IMR-90 (cell line): Measurements from ENCODE around the gene CLEC2A. TPM values are rescaled to one million over a fixed set of nuclear protein-coding genes. Genes with fewer than 3 reads are reported as not detected.

Experiments used
- ATAC-seq: fragments of 200-7000 bp; cut with Tn5 transposase; 2 replicates; pipeline ENCODE4 v1.9.1; 2020; ENCODE audit warnings: low read depth, mild to moderate bottlenecking, moderate library complexity
- BruUV-seq: library from RNA; stranded (reverse); fragments of 400-500 nt; replicated peaks from 2 replicates; lab custom pipeline; 2021; lab: Mats Ljungman, UMichigan
- CTCF ChIA-PET: fragments of 300-600 bp; formaldehyde crosslinking; extraction: SDS; loops from one replicate; lab custom pipeline; 2021; ENCODE audit warnings: antibody characterized with exemption; lab: Yijun Ruan, JAX
- POLR2A ChIA-PET: fragments of 300-600 bp; sonication (Branson Sonifier 250); formaldehyde crosslinking; loops from one replicate; lab custom pipeline; 2022; ENCODE audit warnings: antibody characterized with exemption; ENCODE audit not compliant: unreplicated experiment; lab: Charles Lee
- DNase-seq: peaks from one replicate; pipeline ENCODE4 v3.0.0; 2013
- H2AFZ ChIP-seq: replicated peaks from 2 replicates; pipeline ENCODE3; 2013; ENCODE audit warnings: low read length, mild to moderate bottlenecking; ENCODE audit not compliant: poor library complexity
- H2AK5ac ChIP-seq: 2 replicates; pipeline ENCODE4 v1.6.1; 2013; ENCODE audit warnings: low read depth, low read length, inconsistent platforms
- H2AK9ac ChIP-seq: replicated peaks from 2 replicates; pipeline ENCODE3; 2013; ENCODE audit warnings: mild to moderate bottlenecking, low read depth, low read length, moderate library complexity; ENCODE audit not compliant: poor library complexity
- H2BK120ac ChIP-seq: 2 replicates; pipeline ENCODE4 v1.6.1; 2013; ENCODE audit warnings: low read depth, low read length, inconsistent platforms
- H2BK15ac ChIP-seq: 3 replicates; pipeline ENCODE4 v1.6.1; 2013; ENCODE audit warnings: low read depth, low read length, inconsistent platforms
- H2BK20ac ChIP-seq: 2 replicates; pipeline ENCODE4 v1.6.1; 2013; ENCODE audit warnings: low read depth, mild to moderate bottlenecking, inconsistent platforms, low read length, moderate library complexity
- H2BK5ac ChIP-seq: 2 replicates; pipeline ENCODE4 v1.6.1; 2013; ENCODE audit warnings: mild to moderate bottlenecking, low read depth, low read length, inconsistent platforms; ENCODE audit not compliant: poor library complexity, severe bottlenecking
- H3K14ac ChIP-seq: replicated peaks from 2 replicates; pipeline ENCODE4 v1.6.1; 2013; ENCODE audit warnings: low read depth, low read length, inconsistent platforms
- H3K18ac ChIP-seq: 2 replicates; pipeline ENCODE4 v1.6.1; 2013; ENCODE audit warnings: low read depth, low read length, control low read depth
- H3K23ac ChIP-seq: 2 replicates; pipeline ENCODE4 v1.6.1; 2013; ENCODE audit warnings: low read depth, low read length, inconsistent platforms
- H3K27ac ChIP-seq: 2 replicates; pipeline ENCODE4 v1.5.1; 2013; ENCODE audit warnings: mild to moderate bottlenecking, control low read depth, low read length; ENCODE audit not compliant: insufficient read depth
- H3K27me3 ChIP-seq: 2 replicates; pipeline ENCODE4 v1.6.1; 2013; ENCODE audit warnings: low read length; ENCODE audit not compliant: control insufficient read depth, insufficient read depth
- H3K36me3 ChIP-seq: 2 replicates; pipeline ENCODE4 v1.6.1; 2013; ENCODE audit warnings: low read length, mixed read lengths; ENCODE audit not compliant: control insufficient read depth, insufficient read depth
- H3K4ac ChIP-seq: 2 replicates; pipeline ENCODE4 v1.6.1; 2013; ENCODE audit warnings: low read depth, low read length, inconsistent platforms
- H3K4me1 ChIP-seq: 2 replicates; pipeline ENCODE4 v1.6.1; 2013; ENCODE audit warnings: low read length, mixed read lengths; ENCODE audit not compliant: control insufficient read depth, insufficient read depth
- H3K4me2 ChIP-seq: 2 replicates; pipeline ENCODE4 v1.6.1; 2013; ENCODE audit warnings: low read depth, mild to moderate bottlenecking, control low read depth, low read length, moderate library complexity
- H3K4me3 ChIP-seq: 2 replicates; pipeline ENCODE4 v1.5.1; 2013; ENCODE audit warnings: low read depth, mild to moderate bottlenecking, control low read depth, low read length, moderate library complexity; ENCODE audit not compliant: insufficient read depth
- H3K56ac ChIP-seq: 2 replicates; pipeline ENCODE4 v1.6.1; 2013; ENCODE audit warnings: low read length, inconsistent platforms; ENCODE audit not compliant: insufficient read depth; ENCODE audit errors: extremely low read depth
- H3K79me1 ChIP-seq, 2 experiments: 2 replicates each; pipeline ENCODE4 v1.6.1; 2013; ENCODE audit warnings: low read length in 2 of 2, inconsistent platforms in 1 of 2, low read depth in 1 of 2
- H3K9ac ChIP-seq: 2 replicates; pipeline ENCODE4 v1.6.1; 2013; ENCODE audit warnings: low read depth, low read length, control low read depth
- H3K9me1 ChIP-seq: 2 replicates; pipeline ENCODE4 v1.6.1; 2013; ENCODE audit warnings: low read length, inconsistent platforms; ENCODE audit not compliant: insufficient read depth
- H3K9me3 ChIP-seq: 2 replicates; pipeline ENCODE4 v1.6.1; 2013; ENCODE audit warnings: low read length; ENCODE audit not compliant: control insufficient read depth, insufficient read depth
- H4K20me1 ChIP-seq: 2 replicates; pipeline ENCODE4 v1.6.1; 2013; ENCODE audit warnings: low read length, inconsistent platforms; ENCODE audit not compliant: insufficient read depth
- H4K5ac ChIP-seq: 2 replicates; pipeline ENCODE4 v1.6.1; 2013; ENCODE audit warnings: mild to moderate bottlenecking, low read depth, low read length, control low read depth
- H4K8ac ChIP-seq, 2 experiments: 2 replicates each; pipeline ENCODE4 v1.6.1; 2013; ENCODE audit warnings: low read depth in 2 of 2, low read length in 2 of 2, control low read depth in 1 of 2, inconsistent platforms in 1 of 2
- H4K91ac ChIP-seq: 2 replicates; pipeline ENCODE4 v1.6.1; 2013; ENCODE audit warnings: low read depth, low read length, inconsistent platforms; ENCODE audit not compliant: insufficient read depth
- CEBPB ChIP-seq: IDR thresholded peaks from 2 replicates; pipeline ENCODE4 v1.6.1; 2012; ENCODE audit warnings: low read depth, low read length, improper control_type of control experiment
- CHD1 ChIP-seq: IDR thresholded peaks from 2 replicates; pipeline ENCODE4 v1.6.1; 2012; ENCODE audit warnings: low read depth, low read length, improper control_type of control experiment
- FOS ChIP-seq: fragments of 150-350 bp; IDR thresholded peaks from 2 replicates; pipeline ENCODE4 v1.6.1; 2016; ENCODE audit warnings: low read depth, low read length
- MAFK ChIP-seq: IDR thresholded peaks from 2 replicates; pipeline ENCODE4 v1.6.1; 2012; ENCODE audit warnings: low read depth, low read length, improper control_type of control experiment
- MXI1 ChIP-seq: IDR thresholded peaks from 2 replicates; pipeline ENCODE4 v1.6.1; 2012; ENCODE audit warnings: low read depth, mild to moderate bottlenecking, low read length, moderate library complexity, borderline replicate concordance
- NFE2L2 ChIP-seq: fragments of 150-350 bp; IDR thresholded peaks from 2 replicates; pipeline ENCODE4 v1.6.1; 2016; ENCODE audit warnings: low read depth, mild to moderate bottlenecking, low read length
- POLR2A ChIP-seq: IDR thresholded peaks from 2 replicates; pipeline ENCODE4 v1.6.1; 2012; ENCODE audit warnings: mild to moderate bottlenecking, low read depth, low read length
- RCOR1 ChIP-seq: IDR thresholded peaks from 2 replicates; pipeline ENCODE4 v1.6.1; 2012; ENCODE audit warnings: mild to moderate bottlenecking, low read length, improper control_type of control experiment; ENCODE audit not compliant: insufficient replicate concordance
- RFX5 ChIP-seq: IDR thresholded peaks from 2 replicates; pipeline ENCODE4 v1.8.0; 2012; ENCODE audit warnings: low read depth, mild to moderate bottlenecking, low read length, moderate library complexity
- SMC3 ChIP-seq: fragments of 150-350 bp; IDR thresholded peaks from 2 replicates; pipeline ENCODE4 v1.6.1; 2016; ENCODE audit warnings: low read depth, mild to moderate bottlenecking, antibody characterized with exemption, low read length, moderate library complexity
- WGBS, 2 experiments: methylation state at CpG; one replicate each; pipeline versions ENCODE4 v1.1.5 to v1.1.7; 2013; ENCODE audit warnings: missing lambda C conversion rate in 2 of 2; ENCODE audit not compliant: insufficient read length in 1 of 2; ENCODE audit errors: extremely low coverage in 2 of 2; 5-methylcytosine and 5-hydroxymethylcytosine counted together
- dilution Hi-C: fragments of 300-500 bp; cut with HindIII; formaldehyde crosslinking; loops from one replicate; pipeline ENCODE4 v1.14.3; 2018; ENCODE audit warnings: low sequenced_read_pairs; ENCODE audit not compliant: unreplicated experiment
- in situ Hi-C: fragments of 300-500 bp; cut with MboI; formaldehyde crosslinking; loops from 3 replicates; pipeline ENCODE4 v1.14.3; 2019; ENCODE audit warnings: low sequenced_read_pairs, inconsistent platforms, mixed read lengths
- intact Hi-C: fragments of 100-400 bp; cut with micrococcal nuclease; formaldehyde crosslinking; loops from 2 replicates; pipeline ENCODE4 v1.10.0; 2022
- polyA plus RNA-seq, 3 experiments: library from polyadenylated mRNA; depleted of rRNA; stranded (reverse); fragments of >200 nt; gene quantifications; 2 replicates each; pipeline ENCODE4 v1.2.3, GENCODE V29; 2012; ENCODE audit warnings: low replicate concordance in 1 of 3
- total RNA-seq: library from RNA; depleted of rRNA; stranded (reverse); fragments of >200 nt; gene quantifications from 2 replicates; pipeline ENCODE4 v1.2.3, GENCODE V29; 2012
- TF ChIP-seq, protein P1 (sequence below): fragments of 150-350 bp; IDR thresholded peaks from 2 replicates; pipeline ENCODE4 v1.6.1; 2016; ENCODE audit warnings: low read depth, mild to moderate bottlenecking, low read length, moderate library complexity, borderline replicate concordance
- TF ChIP-seq, protein P2 (sequence below): fragments of 150-350 bp; IDR thresholded peaks from 2 replicates; pipeline ENCODE4 v1.6.1; 2017; ENCODE audit warnings: mild to moderate bottlenecking, antibody characterized with exemption, low read length, low read depth

The CLEC2A gene
- total and polyA plus RNA-seq, 2 of the 4 experiments (the other 2 are of a cell fraction) = not detected

DNA sequence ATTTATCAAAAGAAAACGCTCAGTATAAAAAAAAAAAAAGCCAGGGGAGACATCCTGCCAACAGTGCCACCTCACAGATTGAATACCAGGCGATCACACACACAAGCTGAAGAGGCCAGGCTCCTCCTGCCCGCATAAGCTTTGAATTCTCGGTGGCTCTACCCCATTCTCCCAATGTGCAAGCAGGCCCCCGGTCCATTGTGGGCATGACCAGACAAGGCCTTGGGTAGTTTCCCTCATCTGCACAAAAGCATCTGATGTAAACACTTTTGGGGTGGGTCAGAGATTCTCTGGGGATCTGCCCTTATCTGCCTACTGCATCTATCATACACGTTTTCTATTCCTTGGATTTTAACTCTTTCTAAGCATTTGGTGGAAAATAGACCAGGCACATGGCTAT lies 34.6 kb downstream of the CLEC2A start:
- Histone ChIP-seq H3K18ac (no peak overlapping the region; the same call in 1 of the 2 replicates), H3K4me2 (no peak overlapping the region), H3K56ac (no peak overlapping the region), H3K9me3 (no peaks in the 10 kb centered on the region), H3K9me1 (no peaks in the 10 kb centered on the region), H3K79me1 (no peaks in the 10 kb centered on the region), H2BK20ac (no peak overlapping the region), H2AFZ (no peak overlapping the region), H3K23ac (no peak overlapping the region), H3K4ac (no peak overlapping the region), H4K20me1 (no peaks in the 10 kb centered on the region), H3K36me3 (no peaks in the 10 kb centered on the region), H4K91ac (no peak overlapping the region), H4K8ac (no peak overlapping the region), H2BK120ac (no peak overlapping the region), H3K4me1 (no peaks in the 10 kb centered on the region), H2AK9ac (no peak overlapping the region), H2AK5ac (no peak overlapping the region), H3K9ac (no peak overlapping the region), H3K4me3 (no peak overlapping the region), H3K27me3 (no peaks in the 10 kb centered on the region; the same call in 1 of the 2 replicates), H2BK15ac (no peak overlapping the region), H4K5ac (no peak overlapping the region), H2BK5ac (no peak overlapping the region), H3K14ac (no peak overlapping the region), H3K27ac (no peak overlapping the region)
- WGBS, 2 experiments = no CpG with 5 or more reads among the region's 6 CpGs
- DNase-seq (no peak), ATAC-seq (no peak)
- BruUV-seq = no TSS peak
- no peak for TF ChIP-seq MAFK
- TF ChIP-seq CHD1 = no peak
- no peak for TF ChIP-seq POLR2A
- no peak for TF ChIP-seq NFE2L2
- no peak for TF ChIP-seq FOS
- TF ChIP-seq CEBPB = no peak
- TF ChIP-seq, protein P1, sequence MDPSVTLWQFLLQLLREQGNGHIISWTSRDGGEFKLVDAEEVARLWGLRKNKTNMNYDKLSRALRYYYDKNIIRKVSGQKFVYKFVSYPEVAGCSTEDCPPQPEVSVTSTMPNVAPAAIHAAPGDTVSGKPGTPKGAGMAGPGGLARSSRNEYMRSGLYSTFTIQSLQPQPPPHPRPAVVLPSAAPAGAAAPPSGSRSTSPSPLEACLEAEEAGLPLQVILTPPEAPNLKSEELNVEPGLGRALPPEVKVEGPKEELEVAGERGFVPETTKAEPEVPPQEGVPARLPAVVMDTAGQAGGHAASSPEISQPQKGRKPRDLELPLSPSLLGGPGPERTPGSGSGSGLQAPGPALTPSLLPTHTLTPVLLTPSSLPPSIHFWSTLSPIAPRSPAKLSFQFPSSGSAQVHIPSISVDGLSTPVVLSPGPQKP = no peak
- no peak for TF ChIP-seq MXI1
- TF ChIP-seq SMC3 = no peak
- no peak for TF ChIP-seq RCOR1
- TF ChIP-seq RFX5 = no peak
- TF ChIP-seq, protein P2, sequence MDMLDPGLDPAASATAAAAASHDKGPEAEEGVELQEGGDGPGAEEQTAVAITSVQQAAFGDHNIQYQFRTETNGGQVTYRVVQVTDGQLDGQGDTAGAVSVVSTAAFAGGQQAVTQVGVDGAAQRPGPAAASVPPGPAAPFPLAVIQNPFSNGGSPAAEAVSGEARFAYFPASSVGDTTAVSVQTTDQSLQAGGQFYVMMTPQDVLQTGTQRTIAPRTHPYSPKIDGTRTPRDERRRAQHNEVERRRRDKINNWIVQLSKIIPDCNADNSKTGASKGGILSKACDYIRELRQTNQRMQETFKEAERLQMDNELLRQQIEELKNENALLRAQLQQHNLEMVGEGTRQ = no peak
- in situ Hi-C loops (no loop called here), dilution Hi-C loops (no loop called here), intact Hi-C loops (no loop called here)
- ChIA-PET CTCF (no interaction called here), POLR2A (interaction anchor here (0.6 kb wide), 1 partner anchor 138 kb away, joined by 3 read pairs; no protein-coding TSS in a partner anchor)
